GM23248 (cell line): Measurements from ENCODE around the gene ZNF385B. TPM values are rescaled to one million over a fixed set of nuclear protein-coding genes. Genes with fewer than 3 reads are reported as not detected.

Source experiments
- DNase-seq: peaks from one replicate; pipeline ENCODE4 v3.0.0-alpha.2; 2015
- H2AFZ ChIP-seq: fragments of 200-600 bp; sonication (generic); 2 replicates; pipeline ENCODE4 v1.6.1; 2016; ENCODE audit warnings: antibody characterized with exemption
- H3F3A ChIP-seq: fragments of 200-600 bp; sonication (generic); 2 replicates; pipeline ENCODE4 v1.6.1; 2016; ENCODE audit warnings: mild to moderate bottlenecking, antibody characterized with exemption, mixed run types; ENCODE audit not compliant: insufficient read depth
- H3K27ac ChIP-seq: fragments of 200-600 bp; sonication (generic); 2 replicates; pipeline ENCODE4 v1.5.1; 2016; ENCODE audit warnings: mild to moderate bottlenecking
- H3K27me3 ChIP-seq: fragments of 200-600 bp; sonication (generic); replicated peaks from 2 replicates; pipeline ENCODE4 v1.6.1; 2016; ENCODE audit warnings: mild to moderate bottlenecking; ENCODE audit not compliant: insufficient read depth
- H3K36me3 ChIP-seq: fragments of 200-600 bp; sonication (generic); 2 replicates; pipeline ENCODE4 v1.6.1; 2016; ENCODE audit warnings: low read depth, mild to moderate bottlenecking
- H3K4me1 ChIP-seq: fragments of 200-600 bp; sonication (generic); 2 replicates; pipeline ENCODE4 v1.6.1; 2016; ENCODE audit warnings: mild to moderate bottlenecking; ENCODE audit not compliant: insufficient read depth
- H3K4me2 ChIP-seq: fragments of 200-600 bp; sonication (generic); one replicate; pipeline ENCODE4 v1.6.1; 2016; ENCODE audit warnings: mild to moderate bottlenecking; ENCODE audit not compliant: unreplicated experiment
- H3K4me3 ChIP-seq: fragments of 200-600 bp; sonication (generic); 2 replicates; pipeline ENCODE4 v1.5.1; 2016; ENCODE audit warnings: mild to moderate bottlenecking
- H3K79me2 ChIP-seq: fragments of 200-600 bp; sonication (generic); 2 replicates; pipeline ENCODE4 v1.6.1; 2016; ENCODE audit warnings: mild to moderate bottlenecking; ENCODE audit not compliant: insufficient read depth
- H3K9ac ChIP-seq: fragments of 200-600 bp; sonication (generic); 2 replicates; pipeline ENCODE4 v1.6.1; 2016; ENCODE audit warnings: mild to moderate bottlenecking
- H3K9me2 ChIP-seq: fragments of 200-600 bp; sonication (generic); 2 replicates; pipeline ENCODE4 v1.6.1; 2016; ENCODE audit warnings: mixed run types, mild to moderate bottlenecking, moderate library complexity; ENCODE audit not compliant: insufficient read depth
- H3K9me3 ChIP-seq: fragments of 200-600 bp; sonication (generic); one replicate; pipeline ENCODE4 v1.6.1; 2017; ENCODE audit warnings: low read depth
- H4K20me1 ChIP-seq: fragments of 200-600 bp; sonication (generic); 2 replicates; pipeline ENCODE4 v1.6.0; 2016; ENCODE audit not compliant: insufficient read depth
- EZH2 ChIP-seq: fragments of 200-600 bp; sonication (generic); IDR thresholded peaks from 2 replicates; pipeline ENCODE4 v1.6.1; 2018; ENCODE audit warnings: antibody characterized with exemption, mild to moderate bottlenecking; ENCODE audit not compliant: insufficient read depth, poor library complexity, severe bottlenecking
- EZH2phosphoT487 ChIP-seq: fragments of 200-600 bp; sonication (generic); IDR thresholded peaks from 2 replicates; pipeline ENCODE4 v1.6.1; 2018; ENCODE audit warnings: antibody characterized with exemption, moderate library complexity, mild to moderate bottlenecking, low read depth; ENCODE audit not compliant: insufficient read depth
- WGBS, 2 experiments: methylation state at CpG; one replicate each; pipeline ENCODE4 v1.1.6; 2015 to 2017; ENCODE audit warnings: low lambda C conversion rate in 2 of 2, low coverage in 1 of 2; ENCODE audit errors: missing lambda C conversion rate in 2 of 2; 5-methylcytosine and 5-hydroxymethylcytosine counted together
- in situ Hi-C: fragments of 300-500 bp; cut with MboI; formaldehyde crosslinking; loops from 2 replicates; pipeline ENCODE4 v1.15.0; 2020
- polyA plus RNA-seq: library from polyadenylated mRNA; unstranded; fragments of >200 nt; fragmentation: Nextera tagmentation; extraction: Ambion mirVana; gene quantifications from 2 replicates; pipeline ENCODE4 v1.2.1, GENCODE V29; 2016
- total RNA-seq: library from RNA; depleted of rRNA; stranded (reverse); fragments of >200 nt; shearing (Covaris generic); gene quantifications from 2 replicates; pipeline ENCODE4 v1.2.3, GENCODE V29; 2014

Gene ZNF385B
- total and polyA plus RNA-seq, 2 experiments from 2014 or later = 0.30 TPM; not detected in 1

DNA sequence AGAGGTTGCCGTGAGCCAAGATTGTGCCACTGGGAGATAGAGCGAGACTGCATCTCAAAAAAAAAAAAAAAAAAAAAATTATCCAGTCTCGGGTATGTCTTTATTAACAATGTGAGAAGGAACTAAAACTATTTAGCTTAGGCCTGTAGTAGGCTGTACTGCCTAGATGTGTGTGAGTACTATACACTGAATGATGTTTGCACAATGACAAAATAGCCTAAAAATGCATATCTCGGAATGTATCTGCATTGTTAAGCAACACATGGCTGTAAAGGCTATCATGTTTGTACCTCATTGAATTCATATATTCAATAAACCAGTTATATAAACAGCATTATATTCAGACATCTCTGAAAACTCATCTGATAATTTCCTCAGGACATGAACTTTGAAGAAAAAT, 405.6 kb downstream of the ZNF385B start:
- H3K9me2 ChIP-seq = no peaks in the 10 kb centered on the region
- no peaks in the 10 kb centered on the region for H3K9me3 ChIP-seq
- no peaks in the 10 kb centered on the region for H3K27me3 ChIP-seq
- no peak overlapping the region for H3K4me2 ChIP-seq
- H3K79me2 ChIP-seq = no peaks in the 10 kb centered on the region
- peak overlapping the region; percentile 72 for H3K27ac ChIP-seq
- H3K9ac ChIP-seq = no peak overlapping the region
- in situ Hi-C loops = no loop called here
- 79 to 94% methylated on average over 4 of the region's 4 CpGs for WGBS, 2 experiments
- TF ChIP-seq EZH2 = no peak
- TF ChIP-seq EZH2phosphoT487 = no peak
- peaks cover 35% of the 10 kb centered on the region for H3K4me1 ChIP-seq
- no peak overlapping the region for H2AFZ ChIP-seq
- H3K4me3 ChIP-seq = no peak overlapping the region
- no peaks in the 10 kb centered on the region for H3K36me3 ChIP-seq
- H4K20me1 ChIP-seq = no peaks in the 10 kb centered on the region
- H3F3A ChIP-seq = peaks cover 35% of the 10 kb centered on the region
- no peak for DNase-seq

- H3K9me3 ChIP-seq = no peaks in the 10 kb centered on the region
- no peaks in the 10 kb centered on the region for H3K27me3 ChIP-seq
- H3K4me3 ChIP-seq = no peak overlapping the region
- peak overlapping the region; percentile 43 for H3K4me2 ChIP-seq
- peaks cover 32% of the 10 kb centered on the region for H3K4me1 ChIP-seq
- TF ChIP-seq EZH2 (no peak), EZH2phosphoT487 (no peak)
- H3K79me2 ChIP-seq = no peaks in the 10 kb centered on the region
- 58 to 69% methylated on average over 4 of the region's 4 CpGs for WGBS, 2 experiments
- H3K36me3 ChIP-seq = no peaks in the 10 kb centered on the region
- peak overlapping the region; percentile 72 for H3K27ac ChIP-seq
- no peak overlapping the region for H2AFZ ChIP-seq
- no peaks in the 10 kb centered on the region for H3K9me2 ChIP-seq
- no peak overlapping the region for H3K9ac ChIP-seq
- DNase-seq = peak; percentile 10
- in situ Hi-C loops = no loop called here
- no peaks in the 10 kb centered on the region for H4K20me1 ChIP-seq
- H3F3A ChIP-seq = peaks cover 30% of the 10 kb centered on the region
Observed at GRCh38 chr2:179455172-179455524, 406.3 kb downstream of the ZNF385B start.

DNA sequence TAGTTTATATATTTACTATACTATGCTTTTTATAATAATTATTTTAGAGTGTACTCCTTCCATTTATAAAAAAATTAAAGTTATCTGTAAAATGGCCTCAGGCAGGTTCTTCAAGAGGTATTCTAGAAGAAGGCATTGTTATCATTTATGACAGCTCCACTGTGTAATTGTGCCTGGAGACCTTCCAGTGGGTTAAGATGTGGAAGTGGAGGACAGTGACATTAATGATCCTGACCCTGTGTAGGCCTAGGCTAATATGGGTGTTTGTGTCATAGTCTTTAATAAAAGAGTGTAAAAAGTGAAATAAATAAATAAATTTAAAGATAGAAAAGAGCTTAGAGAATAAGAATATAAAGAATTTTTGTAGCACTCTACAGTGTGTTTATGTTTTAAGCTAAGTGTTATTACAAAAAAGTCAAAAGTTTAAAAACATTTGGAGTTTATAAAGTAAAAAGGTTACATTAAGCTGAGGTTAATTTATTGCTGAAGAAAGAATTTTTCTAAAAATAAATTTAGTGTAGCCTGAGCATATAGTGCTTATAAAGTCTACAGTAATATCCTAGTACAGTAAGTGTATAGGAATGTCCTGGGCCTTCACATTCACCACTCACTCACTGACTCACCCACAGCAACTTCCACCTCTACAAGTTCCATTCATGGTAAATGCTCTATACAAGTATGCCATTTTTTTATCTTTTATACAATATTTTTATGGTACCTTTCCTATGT, 406.8 kb downstream of the ZNF385B start:
- H3K4me3 ChIP-seq = peak overlapping the region; percentile 2; the same call in 1 of the 2 replicates
- TF ChIP-seq EZH2 (no peak), EZH2phosphoT487 (no peak)
- in situ Hi-C loops = no loop called here
- no peak overlapping the region for H3K9ac ChIP-seq
- H4K20me1 ChIP-seq = no peaks in the 10 kb centered on the region
- peaks cover 25% of the 10 kb centered on the region for H3F3A ChIP-seq
- H3K9me3 ChIP-seq = no peaks in the 10 kb centered on the region
- H3K27me3 ChIP-seq = no peaks in the 10 kb centered on the region
- peaks cover 27% of the 10 kb centered on the region for H3K4me1 ChIP-seq
- no peaks in the 10 kb centered on the region for H3K36me3 ChIP-seq
- H2AFZ ChIP-seq = no peak overlapping the region
- no peaks in the 10 kb centered on the region for H3K79me2 ChIP-seq
- DNase-seq = peak; percentile 90
- peak overlapping the region; percentile 72 for H3K27ac ChIP-seq
- no peaks in the 10 kb centered on the region for H3K9me2 ChIP-seq
- peak overlapping the region; percentile 43 for H3K4me2 ChIP-seq

GRCh38 chr2:179449010-179449409, 412.4 kb downstream of the ZNF385B start:
- no peak for DNase-seq
- Histone ChIP-seq H4K20me1 (no peaks in the 10 kb centered on the region), H3K4me1 (peaks cover 11% of the 10 kb centered on the region), H3F3A (peaks cover 6% of the 10 kb centered on the region), H3K27ac (no peak overlapping the region), H3K9ac (no peak overlapping the region), H3K4me3 (no peak overlapping the region), H3K9me3 (no peaks in the 10 kb centered on the region), H3K79me2 (no peaks in the 10 kb centered on the region), H3K27me3 (no peaks in the 10 kb centered on the region), H3K4me2 (no peak overlapping the region), H2AFZ (no peak overlapping the region), H3K36me3 (no peaks in the 10 kb centered on the region), H3K9me2 (no peaks in the 10 kb centered on the region)
- WGBS, 2 experiments = 93 to 96% methylated on average over 4 of the region's 4 CpGs
- in situ Hi-C loops = no loop called here
- TF ChIP-seq EZH2phosphoT487 = no peak
- no peak for TF ChIP-seq EZH2
